ENCODE results near the gene EIF3B. TPM values are rescaled to one million over a fixed set of nuclear protein-coding genes. Genes with fewer than 3 reads are reported as not detected.

The EIF3B gene
- total and polyA plus RNA-seq, 11 donors, result 35.4 to 114 (median 72.4) TPM

GRCh38 chr7:2350055-2350454, 4.6 kb upstream of the EIF3B start:
- peaks cover 0 to 13% (median 4%) of the 10 kb centered on the region in 12 donors for H3K4me1 ChIP-seq
- intact Hi-C loops (cut with DNase I), result loop anchor here in 4 of 10 donors (5.0 to 10.0 kb wide), 5 partner anchors 55 to 778 kb away; partner anchors contain the start of genes CHST12 (in 1 of the 4), MRM2 (in 1 of the 4), NUDT1 (in 1 of the 4) and PSMG3 (in 1 of the 4)
- no peaks in the 10 kb centered on the region for H3K27me3 ChIP-seq
- WGBS, 4 donors, result 86 to 92% (median 90%) methylated on average over 9 of the region's 9 CpGs
- no peak for ATAC-seq
- no peak overlapping the region for H3K4me3 ChIP-seq
- H3K9me3 ChIP-seq, result no peaks in the 10 kb centered on the region
- H3K36me3 ChIP-seq, result no peaks in the 10 kb centered on the region
- no peak for DNase-seq
- TF ChIP-seq, protein P1, sequence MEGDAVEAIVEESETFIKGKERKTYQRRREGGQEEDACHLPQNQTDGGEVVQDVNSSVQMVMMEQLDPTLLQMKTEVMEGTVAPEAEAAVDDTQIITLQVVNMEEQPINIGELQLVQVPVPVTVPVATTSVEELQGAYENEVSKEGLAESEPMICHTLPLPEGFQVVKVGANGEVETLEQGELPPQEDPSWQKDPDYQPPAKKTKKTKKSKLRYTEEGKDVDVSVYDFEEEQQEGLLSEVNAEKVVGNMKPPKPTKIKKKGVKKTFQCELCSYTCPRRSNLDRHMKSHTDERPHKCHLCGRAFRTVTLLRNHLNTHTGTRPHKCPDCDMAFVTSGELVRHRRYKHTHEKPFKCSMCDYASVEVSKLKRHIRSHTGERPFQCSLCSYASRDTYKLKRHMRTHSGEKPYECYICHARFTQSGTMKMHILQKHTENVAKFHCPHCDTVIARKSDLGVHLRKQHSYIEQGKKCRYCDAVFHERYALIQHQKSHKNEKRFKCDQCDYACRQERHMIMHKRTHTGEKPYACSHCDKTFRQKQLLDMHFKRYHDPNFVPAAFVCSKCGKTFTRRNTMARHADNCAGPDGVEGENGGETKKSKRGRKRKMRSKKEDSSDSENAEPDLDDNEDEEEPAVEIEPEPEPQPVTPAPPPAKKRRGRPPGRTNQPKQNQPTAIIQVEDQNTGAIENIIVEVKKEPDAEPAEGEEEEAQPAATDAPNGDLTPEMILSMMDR (IDR thresholded peaks at IDR 0.05), result no peak
- no peak for TF ChIP-seq POLR2A (IDR thresholded peaks at IDR 0.05)
- H3K27ac ChIP-seq, result no peak overlapping the region

DNA sequence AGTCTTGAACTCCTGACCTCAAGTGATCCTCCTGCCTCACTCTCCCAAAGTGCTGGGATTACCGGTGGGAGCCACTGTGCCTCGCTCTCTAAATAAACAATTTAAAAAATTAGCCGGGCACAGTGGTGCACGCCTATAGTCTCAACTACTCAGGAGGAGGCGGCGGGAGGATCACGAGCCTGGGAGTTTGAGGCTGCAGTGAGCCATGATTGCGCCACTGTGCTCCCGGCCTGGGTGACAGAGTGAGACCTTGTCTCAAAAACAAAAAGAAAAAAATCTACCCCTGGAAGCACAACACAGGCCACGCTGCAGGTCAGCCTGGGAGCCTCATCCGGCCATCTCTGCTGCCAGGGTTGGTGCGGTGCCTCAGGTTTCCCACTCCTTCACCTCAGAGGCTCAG, 3.8 kb upstream of the EIF3B start:
- H3K36me3 ChIP-seq, result no peaks in the 10 kb centered on the region
- no peak for DNase-seq
- 95 to 96% (median 95%) methylated on average over 12 of the region's 12 CpGs for WGBS, 4 donors
- intact Hi-C loops (cut with DNase I), result loop anchor here in 4 of 10 donors (5.0 to 10.0 kb wide), 5 partner anchors 54 to 779 kb away; partner anchors contain the start of genes CHST12 (in 1 of the 4), MRM2 (in 1 of the 4), NUDT1 (in 1 of the 4) and PSMG3 (in 1 of the 4)
- no peaks in the 10 kb centered on the region for H3K9me3 ChIP-seq
- H3K27ac ChIP-seq, result no peak overlapping the region
- peaks cover 0 to 18% (median 7%) of the 10 kb centered on the region in 12 donors for H3K4me1 ChIP-seq
- H3K27me3 ChIP-seq, result no peaks in the 10 kb centered on the region
- TF ChIP-seq POLR2A (IDR thresholded peaks at IDR 0.05), result no peak
- TF ChIP-seq, protein P1 (IDR thresholded peaks at IDR 0.05), result no peak
- no peak overlapping the region for H3K4me3 ChIP-seq
- no peak for ATAC-seq

DNA sequence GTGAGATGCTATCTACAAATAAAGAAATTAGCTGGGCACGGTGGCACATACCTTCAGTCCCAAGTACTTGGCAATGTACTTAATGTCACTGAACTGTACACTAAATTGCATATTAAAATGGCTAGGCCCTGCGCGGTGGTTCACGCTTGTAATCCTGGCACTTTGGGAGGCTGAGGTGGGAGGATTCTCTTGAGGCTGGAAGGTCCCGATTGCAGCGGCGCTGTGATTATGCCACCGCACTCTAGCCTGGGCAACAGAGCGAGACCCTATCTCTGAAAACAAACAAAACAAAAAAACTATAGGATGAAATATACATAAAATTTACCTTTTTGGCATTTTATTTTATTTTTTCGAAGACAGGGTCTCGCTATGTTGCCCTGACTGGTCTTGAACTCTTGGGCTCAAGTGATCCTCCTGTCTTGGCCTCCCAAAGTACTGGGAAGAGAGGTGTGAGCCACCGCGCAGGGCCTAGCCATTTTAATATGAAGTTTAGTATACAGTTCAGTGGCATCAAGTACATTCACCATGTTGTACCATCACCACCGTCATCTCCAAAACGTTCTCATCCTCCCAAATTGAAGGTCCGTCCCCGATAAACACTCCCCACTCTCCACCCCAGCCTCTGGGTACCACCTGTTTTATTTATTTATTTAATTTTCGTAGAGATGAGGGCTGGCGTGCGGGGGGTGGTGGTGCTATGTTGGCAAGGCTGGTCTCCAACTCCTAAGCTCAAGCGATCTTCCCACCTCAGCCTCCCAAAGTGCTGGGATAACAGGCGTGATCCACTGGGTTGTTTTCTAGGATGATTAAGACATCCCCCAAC, 1.3 kb upstream of the EIF3B start:
- no peaks in the 10 kb centered on the region for H3K27me3 ChIP-seq
- peak overlapping the region; percentile 90 to 100 (median 98) for H3K4me3 ChIP-seq
- H3K4me1 ChIP-seq, result peaks cover 0 to 37% (median 26%) of the 10 kb centered on the region in 12 donors
- 56 to 71% (median 60%) methylated on average over 22 of the region's 22 CpGs for whole genome bisulfite sequencing, 4 donors
- peaks cover 0 to 14% (median 7%) of the 10 kb centered on the region in 9 donors for H3K36me3 ChIP-seq
- peak overlapping the region in 11 of 12 donors; percentile 97 to 100 (median 100) for H3K27ac ChIP-seq
- intact Hi-C loops (cut with DNase I), result loop anchor here in 4 of 10 donors (5.0 to 10.0 kb wide), 5 partner anchors 51 to 781 kb away; partner anchors contain the start of genes CHST12 (in 1 of the 4), MRM2 (in 1 of the 4), NUDT1 (in 1 of the 4) and PSMG3 (in 1 of the 4)
- H3K9me3 ChIP-seq, result no peaks in the 10 kb centered on the region
- no peak for DNase-seq
- TF ChIP-seq, protein P1 (IDR thresholded peaks at IDR 0.05), result no peak
- TF ChIP-seq POLR2A (IDR thresholded peaks at IDR 0.05), result no peak
- ATAC-seq, result no peak

DNA sequence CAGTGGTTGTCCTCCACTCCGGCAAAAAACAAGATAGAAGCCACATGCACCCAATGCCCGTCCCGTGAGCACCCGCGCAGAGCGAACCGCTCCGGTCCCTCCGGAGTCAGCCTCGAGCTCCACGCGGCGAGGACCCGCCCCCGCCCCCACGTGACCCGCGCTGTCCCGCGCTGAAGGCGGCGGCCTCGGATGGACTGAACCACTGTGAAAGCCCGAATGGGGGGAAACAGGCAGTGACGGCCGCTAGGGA, 766 bp upstream of the EIF3B start:
- DNase-seq (peak; percentile 91 to 95 (median 93)), ATAC-seq (peak; percentile 85 to 91 (median 90))
- Histone ChIP-seq H3K27ac (peak overlapping the region; percentile 97 to 100 (median 100)), H3K4me3 (peak overlapping the region; percentile 90 to 100 (median 98)), H3K4me1 (peaks cover 0 to 43% (median 30%) of the 10 kb centered on the region in 12 donors), H3K9me3 (no peaks in the 10 kb centered on the region), H3K27me3 (no peaks in the 10 kb centered on the region), H3K36me3 (peaks cover 0 to 19% (median 13%) of the 10 kb centered on the region in 9 donors)
- WGBS, 4 donors, result 0 to 1% (median 0%) methylated on average over 14 to 26 of the region's 26 CpGs
- intact Hi-C loops (cut with DNase I), result loop anchor here in 5 of 10 donors (1.0 to 10.0 kb wide), 9 partner anchors 39 to 782 kb away; partner anchors contain the start of genes CHST12 (in 2 of the 5), MRM2 (in 2 of the 5), NUDT1 (in 2 of the 5) and PSMG3 (in 1 of the 5)
- TF ChIP-seq, protein P1 (IDR thresholded peaks at IDR 0.05), result no peak
- TF ChIP-seq POLR2A (IDR thresholded peaks at IDR 0.05), result peak in 1 of 2 donors; percentile 42
